D721Med (cell line): ENCODE measurements around the gene TMEM255B.
A peak's percentile ranks its signal among the peaks of the same experiment; 100 is the strongest.
"Not testable (repeated sequence)": the region's sequence is repeated elsewhere in the genome, so short reads cannot be mapped to it uniquely, and the experiment has no call there.

ENCODE experiments used
- DNase-seq: peaks from one replicate; pipeline ENCODE4 v3.0.0; 2011; ENCODE audit warnings: low spot score; ENCODE audit not compliant: insufficient read length
- FAIRE-seq: peaks from 2 replicates; lab custom pipeline; 2011; peaks lifted over from hg19 to GRCh38; lab: Jason Lieb, UNC
- CTCF ChIP-seq: IDR thresholded peaks from 2 replicates; pipeline ENCODE4 v1.5.1; 2012; ENCODE audit warnings: mild to moderate bottlenecking, control low read depth; ENCODE audit not compliant: insufficient read depth; ENCODE audit errors: missing control alignments

Gene TMEM255B

GRCh38 chr13:113742445-113743120, 16.4 kb upstream of the TMEM255B start:
- FAIRE-seq = no peak
- TF ChIP-seq CTCF = no peak
- no peak for DNase-seq

GRCh38 chr13:113743366-113744195, 15.4 kb upstream of the TMEM255B start:
- no peak for DNase-seq
- no peak for TF ChIP-seq CTCF
- no peak for FAIRE-seq

GRCh38 chr13:113744197-113745000, 14.6 kb upstream of the TMEM255B start:
- DNase-seq (no peak), FAIRE-seq (no peak)
- TF ChIP-seq CTCF = no peak

- FAIRE-seq (no peak), DNase-seq (no peak)
- TF ChIP-seq CTCF = no peak
Measured at GRCh38 chr13:113745059-113745458, 14.0 kb upstream of the TMEM255B start.

- DNase-seq, FAIRE-seq: not testable (repeated sequence)
Measured at GRCh38 chr13:113745500-113746142, 13.4 kb upstream of the TMEM255B start.

GRCh38 chr13:113746143-113746525, 12.9 kb upstream of the TMEM255B start:
- FAIRE-seq (no peak), DNase-seq (no peak)
- no peak for TF ChIP-seq CTCF

GRCh38 chr13:113746671-113747070, 12.4 kb upstream of the TMEM255B start:
- TF ChIP-seq CTCF = no peak
- FAIRE-seq = no peak
- peak; percentile 86 for DNase-seq
